Measurements from ENCODE around the gene ID3. TPM values are rescaled to one million over a fixed set of nuclear protein-coding genes. Genes with fewer than 3 reads are reported as not detected.

Gene ID3
- total and polyA plus RNA-seq, 2 donors (not counting 3 experiments of a cell fraction or from before 2014, with no cell fraction given) = 277 to 971 TPM

DNA sequence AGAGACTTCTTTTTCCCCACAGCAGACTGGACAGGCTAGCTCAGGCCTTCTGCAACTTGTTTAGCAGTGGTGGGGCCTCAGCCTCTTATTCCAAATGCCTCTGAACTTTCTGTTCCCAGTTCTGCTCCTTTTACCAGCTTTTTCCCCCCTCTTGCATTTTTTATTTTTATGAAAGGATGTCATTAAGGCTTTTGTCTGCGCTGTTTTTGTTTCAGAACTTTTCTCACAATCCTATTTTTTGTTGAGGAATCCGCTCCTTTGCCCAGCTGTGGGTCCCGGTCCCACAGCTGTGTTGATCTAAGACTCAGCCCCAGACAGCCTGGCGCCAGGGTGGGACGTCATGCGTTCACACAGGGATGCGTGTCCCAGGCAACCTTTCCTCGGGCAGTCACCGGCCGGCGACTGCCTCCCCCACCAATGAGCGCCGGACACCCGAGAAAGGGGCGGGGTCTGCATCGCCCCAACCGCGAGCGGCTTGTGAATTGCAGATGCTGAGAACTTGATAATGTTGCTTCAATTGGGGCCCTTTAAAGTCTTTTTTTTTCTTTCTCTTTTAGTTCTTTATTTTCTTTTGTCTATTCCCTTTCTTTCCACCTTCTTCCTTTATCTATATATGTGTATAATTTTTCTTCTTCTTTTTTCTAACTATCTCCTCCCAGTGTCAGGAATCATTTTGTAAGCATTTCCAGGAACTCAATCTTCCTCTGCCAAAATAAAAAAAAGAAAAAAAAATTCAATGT is 3.0 kb upstream of the ID3 start:
- Histone ChIP-seq H3K36me3 (ENCODE audit: control insufficient read depth in 2 of 2, extremely low read depth in 1 of 2, insufficient read depth in 2 of 2, low read length in 2 of 2) (peaks cover 2 to 3% of the 10 kb centered on the region in 2 experiments), H4K20me1 (replicated peaks; ENCODE audit: control insufficient read depth, extremely low read depth, insufficient read depth, low read length) (no peaks in the 10 kb centered on the region)
- peak; percentile 97 for FAIRE-seq

More for the DNA sequence above, 3.0 kb upstream of the ID3 start:
- peaks cover 26% of the 10 kb centered on the region for H3K79me2 ChIP-seq (ENCODE audit: control insufficient read depth, insufficient read depth, low read length)
- H3K4me1 ChIP-seq (ENCODE audit: control insufficient read depth, extremely low read depth, insufficient read depth, low read length) = peaks cover 33% of the 10 kb centered on the region
- TF ChIP-seq, protein P1, sequence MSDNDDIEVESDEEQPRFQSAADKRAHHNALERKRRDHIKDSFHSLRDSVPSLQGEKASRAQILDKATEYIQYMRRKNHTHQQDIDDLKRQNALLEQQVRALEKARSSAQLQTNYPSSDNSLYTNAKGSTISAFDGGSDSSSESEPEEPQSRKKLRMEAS (IDR thresholded peaks at IDR 0.05; ENCODE audit: insufficient read depth, insufficient read length) = no peak
- TF ChIP-seq EZH2 (IDR thresholded peaks at IDR 0.05; ENCODE audit: borderline replicate concordance, low read depth, low read length, severe bottlenecking) = no peak
- peak; percentile 62 for TF ChIP-seq POLR2A (IDR thresholded peaks at IDR 0.05; ENCODE audit: low read depth, low read length)
- TF ChIP-seq, protein P2, sequence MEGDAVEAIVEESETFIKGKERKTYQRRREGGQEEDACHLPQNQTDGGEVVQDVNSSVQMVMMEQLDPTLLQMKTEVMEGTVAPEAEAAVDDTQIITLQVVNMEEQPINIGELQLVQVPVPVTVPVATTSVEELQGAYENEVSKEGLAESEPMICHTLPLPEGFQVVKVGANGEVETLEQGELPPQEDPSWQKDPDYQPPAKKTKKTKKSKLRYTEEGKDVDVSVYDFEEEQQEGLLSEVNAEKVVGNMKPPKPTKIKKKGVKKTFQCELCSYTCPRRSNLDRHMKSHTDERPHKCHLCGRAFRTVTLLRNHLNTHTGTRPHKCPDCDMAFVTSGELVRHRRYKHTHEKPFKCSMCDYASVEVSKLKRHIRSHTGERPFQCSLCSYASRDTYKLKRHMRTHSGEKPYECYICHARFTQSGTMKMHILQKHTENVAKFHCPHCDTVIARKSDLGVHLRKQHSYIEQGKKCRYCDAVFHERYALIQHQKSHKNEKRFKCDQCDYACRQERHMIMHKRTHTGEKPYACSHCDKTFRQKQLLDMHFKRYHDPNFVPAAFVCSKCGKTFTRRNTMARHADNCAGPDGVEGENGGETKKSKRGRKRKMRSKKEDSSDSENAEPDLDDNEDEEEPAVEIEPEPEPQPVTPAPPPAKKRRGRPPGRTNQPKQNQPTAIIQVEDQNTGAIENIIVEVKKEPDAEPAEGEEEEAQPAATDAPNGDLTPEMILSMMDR (IDR thresholded peaks at IDR 0.05; ENCODE audit: extremely low read depth in 1 of 2, insufficient read depth in 1 of 2, low read depth in 1 of 2, low read length in 2 of 2) = no peak
- TF ChIP-seq POLR2AphosphoS5 (IDR thresholded peaks at IDR 0.05; ENCODE audit: insufficient read depth, low read depth, low read length) = peak; percentile 89
- TF ChIP-seq JUN (IDR thresholded peaks at IDR 0.05; ENCODE audit: borderline replicate concordance, insufficient read depth, insufficient read length, low read depth) = peak; percentile 67
- TF ChIP-seq FOS (IDR thresholded peaks at IDR 0.05; ENCODE audit: borderline replicate concordance, insufficient read depth, low read length) = peak; percentile 40
- TF ChIP-seq GATA2 (IDR thresholded peaks at IDR 0.05; ENCODE audit: insufficient read depth, insufficient read length, low read depth, low read length) = no peak
- no peak for TF ChIP-seq MYC (IDR thresholded peaks at IDR 0.05; ENCODE audit: low read depth, low read length)
- no peaks in the 10 kb centered on the region for H3K9me1 ChIP-seq (replicated peaks; ENCODE audit: control insufficient read depth, extremely low read depth, insufficient read depth, low read length)
- intact Hi-C loops (cut with micrococcal nuclease) = loop anchor here (1.0 kb wide), 2 partner anchors 8 to 19 kb away; no protein-coding TSS in a partner anchor
- peak overlapping the region; percentile 99 for H3K27ac ChIP-seq (ENCODE audit: insufficient read depth, low read depth, low read length)
- BruUV-seq (replicated peaks) = no TSS peak
- no peak overlapping the region for H2AFZ ChIP-seq (ENCODE audit: low read depth, low read length)
- peak overlapping the region; percentile 85 for H3K4me2 ChIP-seq (ENCODE audit: insufficient read depth, low read length)
- no peak overlapping the region for H3K4me3 ChIP-seq (replicated peaks in 1 of 3; ENCODE audit: insufficient read depth in 1 of 3, low read depth in 1 of 3, low read length in 3 of 3)
- peak; percentile 100 for DNase-seq (ENCODE audit: low read depth, low spot score)
- H3K9ac ChIP-seq (replicated peaks; ENCODE audit: extremely low read depth, insufficient read depth, low read length) = peak overlapping the region; percentile 99
- no peaks in the 10 kb centered on the region for H3K9me3 ChIP-seq (replicated peaks; ENCODE audit: control insufficient read depth, insufficient read depth, low read length)
- ChIA-PET POLR2A (interaction anchor here (0.6 kb wide), 2 partner anchors 14 to 15 kb away, joined by 3 to 4 read pairs; no protein-coding TSS in a partner anchor), CTCF (interaction anchor here (1.0 to 24.8 kb wide), 4 partner anchors 15 to 72 kb away, joined by 4 to 1069 read pairs (median 5); no protein-coding TSS in a partner anchor)
- H3K27me3 ChIP-seq (ENCODE audit: control insufficient read depth in 2 of 2, insufficient read depth in 2 of 2, low read length in 2 of 2) = no peaks in the 10 kb centered on the region
- dilution Hi-C loops (cut with MboI; ENCODE audit: extremely low pct_ligation_motif_present, low sequenced_read_pairs) = no loop called here
